ENCODE measurements around the gene FBXL7.

The FBXL7 gene

DNA sequence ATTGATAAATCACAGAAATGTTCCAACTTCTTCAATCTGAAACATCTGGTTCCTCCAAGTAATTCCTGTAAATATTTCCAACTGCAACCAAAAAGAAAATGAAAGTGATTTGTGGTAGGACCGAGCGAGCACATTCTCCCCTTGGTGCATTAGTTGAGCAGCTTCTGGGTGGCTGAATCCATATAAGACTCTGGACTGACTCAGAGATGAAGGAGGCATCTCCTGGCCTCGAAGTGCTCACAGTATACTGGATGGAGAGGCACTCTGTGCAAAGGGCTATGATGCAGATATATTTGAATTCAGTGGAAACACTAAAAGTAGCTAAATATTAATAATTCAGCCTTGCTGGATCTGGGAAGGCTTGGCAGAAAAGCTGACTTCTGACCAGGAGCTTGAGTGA is 414.7 kb downstream of the FBXL7 start:
- no peak for DNase-seq

- no peak for DNase-seq
Observed at GRCh38 chr5:15926586-15926985, 426.6 kb downstream of the FBXL7 start.

DNA sequence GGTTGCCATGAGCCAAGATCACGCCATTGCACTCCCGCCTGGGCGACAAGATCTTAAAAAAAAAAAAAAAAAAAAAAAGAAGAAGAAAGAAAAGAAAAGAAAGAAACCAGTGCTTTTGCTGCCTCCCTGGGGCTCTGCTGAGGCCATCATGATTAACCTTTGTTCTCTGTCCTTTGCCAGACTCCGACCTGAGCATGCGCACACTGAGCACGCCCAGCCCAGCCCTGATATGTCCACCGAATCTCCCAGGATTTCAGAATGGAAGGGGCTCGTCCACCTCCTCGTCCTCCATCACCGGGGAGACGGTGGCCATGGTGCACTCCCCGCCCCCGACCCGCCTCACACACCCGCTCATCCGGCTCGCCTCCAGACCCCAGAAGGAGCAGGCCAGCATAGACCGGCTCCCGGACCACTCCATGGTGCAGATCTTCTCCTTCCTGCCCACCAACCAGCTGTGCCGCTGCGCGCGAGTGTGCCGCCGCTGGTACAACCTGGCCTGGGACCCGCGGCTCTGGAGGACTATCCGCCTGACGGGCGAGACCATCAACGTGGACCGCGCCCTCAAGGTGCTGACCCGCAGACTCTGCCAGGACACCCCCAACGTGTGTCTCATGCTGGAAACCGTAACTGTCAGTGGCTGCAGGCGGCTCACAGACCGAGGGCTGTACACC is 427.9 kb downstream of the FBXL7 start:
- DNase-seq = no peak

DNA sequence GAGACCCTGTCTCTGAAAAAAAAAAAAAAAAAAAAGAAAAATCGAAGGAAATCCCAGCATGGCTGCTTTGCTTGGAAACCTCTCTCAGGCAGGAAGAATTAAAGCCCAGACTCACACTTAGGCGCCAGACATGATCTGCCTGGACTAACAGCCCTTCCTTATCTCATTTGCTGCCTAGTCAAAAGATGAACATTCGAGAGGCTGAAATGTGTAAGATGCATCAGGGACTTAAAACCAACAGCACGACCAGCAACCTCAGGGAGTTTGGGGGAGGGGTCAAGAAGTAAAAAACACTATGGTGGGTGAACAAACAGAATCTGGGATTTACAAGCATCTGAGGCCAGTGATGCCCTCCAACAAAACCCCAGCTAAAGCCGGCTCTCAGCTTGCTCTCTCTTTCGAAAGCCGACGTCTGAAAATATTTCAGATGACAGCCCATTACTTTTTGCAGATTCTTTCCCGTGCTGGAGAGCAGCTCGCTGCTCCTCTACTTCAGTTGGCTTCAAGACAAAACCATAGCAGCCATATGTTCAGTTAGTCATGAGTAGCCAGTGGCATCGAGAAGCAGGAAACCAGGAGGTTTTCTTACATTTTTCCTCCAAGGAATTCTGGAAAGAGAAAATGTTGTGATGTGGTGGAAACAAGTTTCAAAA is 429.8 kb downstream of the FBXL7 start:
- no peak for DNase-seq

DNA sequence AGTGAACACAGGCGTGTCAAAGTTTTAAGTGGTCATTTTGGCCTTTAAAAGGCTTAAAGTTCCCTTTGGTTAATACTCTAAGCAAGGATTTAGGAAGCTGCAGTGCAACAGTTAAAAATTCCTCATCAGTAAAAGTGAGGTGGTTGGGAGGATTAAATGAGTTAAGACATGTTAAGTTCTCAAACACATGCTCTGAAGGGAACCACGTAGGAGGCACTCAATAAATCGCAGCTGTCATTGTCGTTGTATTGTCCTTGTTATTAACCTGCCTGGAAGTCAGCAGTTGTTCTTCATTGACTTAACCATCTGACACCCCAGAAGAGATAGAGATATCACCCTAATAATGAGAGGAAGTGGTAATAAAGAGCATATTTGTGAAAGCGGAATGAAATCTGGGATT is 432.1 kb downstream of the FBXL7 start:
- DNase-seq = no peak

- DNase-seq = no peak
Observed at GRCh38 chr5:15933259-15934207, 433.6 kb downstream of the FBXL7 start.

DNA sequence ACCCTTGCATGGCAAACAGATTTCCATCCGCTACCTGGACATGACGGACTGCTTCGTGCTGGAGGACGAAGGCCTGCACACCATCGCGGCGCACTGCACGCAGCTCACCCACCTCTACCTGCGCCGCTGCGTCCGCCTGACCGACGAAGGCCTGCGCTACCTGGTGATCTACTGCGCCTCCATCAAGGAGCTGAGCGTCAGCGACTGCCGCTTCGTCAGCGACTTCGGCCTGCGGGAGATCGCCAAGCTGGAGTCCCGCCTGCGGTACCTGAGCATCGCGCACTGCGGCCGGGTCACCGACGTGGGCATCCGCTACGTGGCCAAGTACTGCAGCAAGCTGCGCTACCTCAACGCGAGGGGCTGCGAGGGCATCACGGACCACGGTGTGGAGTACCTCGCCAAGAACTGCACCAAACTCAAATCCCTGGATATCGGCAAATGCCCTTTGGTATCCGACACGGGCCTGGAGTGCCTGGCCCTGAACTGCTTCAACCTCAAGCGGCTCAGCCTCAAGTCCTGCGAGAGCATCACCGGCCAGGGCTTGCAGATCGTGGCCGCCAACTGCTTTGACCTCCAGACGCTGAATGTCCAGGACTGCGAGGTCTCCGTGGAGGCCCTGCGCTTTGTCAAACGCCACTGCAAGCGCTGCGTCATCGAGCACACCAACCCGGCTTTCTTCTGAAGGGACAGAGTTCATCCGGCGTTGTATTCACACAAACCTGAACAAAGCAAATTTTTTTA is 436.7 kb downstream of the FBXL7 start:
- DNase-seq = no peak

GRCh38 chr5:15937708-15938107 is 437.7 kb downstream of the FBXL7 start:
- DNase-seq = no peak

- DNase-seq = no peak
Observed at GRCh38 chr5:15938186-15938585, 438.2 kb downstream of the FBXL7 start.

DNA sequence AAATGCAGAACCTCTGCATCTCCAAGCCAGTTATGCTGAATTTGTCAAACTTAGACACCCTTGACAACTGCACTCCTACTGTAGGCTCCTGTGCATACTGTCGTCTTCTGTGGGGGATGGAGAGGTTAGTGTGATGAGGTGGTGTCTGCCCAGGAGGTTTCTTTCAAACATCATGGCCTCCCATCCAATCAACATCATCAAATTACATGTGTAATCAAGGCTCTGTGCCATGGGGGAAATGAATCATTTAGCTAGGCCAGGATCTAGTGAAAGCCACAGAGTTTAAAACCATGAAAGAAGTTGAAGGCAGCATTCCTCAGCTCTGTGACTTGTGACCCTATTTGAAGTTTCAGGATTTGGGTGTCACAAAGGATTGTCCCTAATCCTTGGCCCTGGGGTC is 439.0 kb downstream of the FBXL7 start:
- no peak for DNase-seq

DNA sequence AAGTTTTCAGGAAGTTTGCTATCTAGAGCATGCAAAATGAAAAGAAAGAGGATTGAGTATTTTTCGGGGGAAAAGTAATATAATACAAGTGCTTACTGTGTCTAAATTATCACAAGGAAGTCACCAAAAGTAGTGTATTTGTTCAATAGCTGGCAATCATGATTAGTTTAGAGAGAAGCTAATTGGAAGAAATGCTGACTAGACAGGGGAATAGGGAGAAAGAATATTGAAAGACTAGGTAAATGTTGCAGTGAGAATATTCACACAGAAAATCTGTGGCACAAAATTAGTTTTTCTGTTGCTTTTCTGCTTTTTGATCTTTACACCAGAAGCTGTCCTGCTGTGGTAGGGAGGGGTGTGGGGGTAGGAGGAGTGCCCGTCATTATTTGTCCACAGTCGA is 440.9 kb downstream of the FBXL7 start:
- no peak for DNase-seq

- DNase-seq = no peak
Observed at GRCh38 chr5:15943487-15943886, 443.5 kb downstream of the FBXL7 start.

DNA sequence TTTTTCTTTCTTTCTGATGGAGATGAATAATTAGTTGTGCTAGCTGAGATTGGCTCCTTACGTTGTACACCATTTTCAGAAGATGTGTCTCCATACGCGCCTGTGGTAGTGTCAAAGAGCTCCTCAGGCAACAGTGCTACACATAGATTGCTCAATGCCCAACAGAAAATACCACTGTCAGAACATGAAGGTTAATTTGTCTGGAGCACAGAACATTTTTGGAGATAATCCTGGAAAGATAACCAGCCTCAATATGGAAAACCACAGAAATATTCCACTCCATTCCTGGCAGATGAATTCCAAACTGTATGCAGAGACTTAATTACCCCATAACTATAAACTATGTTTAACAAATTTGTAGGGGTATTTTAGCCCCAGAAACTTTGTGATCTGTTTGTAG is 446.0 kb downstream of the FBXL7 start:
- DNase-seq = no peak

DNA sequence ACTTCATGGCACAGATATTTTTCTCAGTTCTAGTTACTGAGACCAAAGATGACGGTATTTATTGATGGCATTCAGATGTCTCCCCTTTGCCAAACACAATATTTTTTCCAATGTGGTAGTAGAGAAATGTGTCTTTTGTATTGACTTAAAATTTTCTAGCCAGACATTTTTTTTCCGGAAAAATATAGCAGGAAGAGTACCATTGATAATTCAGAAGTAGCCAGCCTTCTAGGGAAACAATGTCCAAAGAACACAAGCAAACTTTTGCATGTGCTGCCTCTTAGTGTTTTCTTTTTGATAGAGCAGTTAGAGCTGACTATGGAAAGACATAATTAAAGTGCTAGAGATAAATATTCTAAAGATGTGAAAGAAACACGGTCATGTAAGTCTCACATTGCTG is 448.2 kb downstream of the FBXL7 start:
- DNase-seq = no peak

DNA sequence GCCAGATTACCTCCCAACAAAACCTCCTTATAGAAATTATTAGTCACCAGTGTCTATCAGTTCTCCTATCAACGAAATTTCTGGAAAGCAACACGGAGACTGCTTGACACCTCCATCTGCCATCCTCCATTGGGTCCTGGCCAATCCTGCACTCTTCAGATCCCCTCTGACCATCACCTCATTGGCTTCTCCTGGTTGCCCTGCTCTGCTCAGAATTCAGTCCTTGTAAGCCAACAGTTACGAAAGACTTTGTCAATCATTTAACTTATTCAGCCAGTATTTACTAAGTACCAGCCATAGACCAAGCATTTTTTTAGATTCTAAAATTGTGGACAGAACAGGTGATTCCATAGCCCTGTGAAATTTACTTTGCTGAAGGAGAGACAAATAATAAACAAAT is 451.1 kb downstream of the FBXL7 start:
- DNase-seq = no peak

- no peak for DNase-seq
Observed at GRCh38 chr5:15951550-15951949, 451.6 kb downstream of the FBXL7 start.

GRCh38 chr5:15956622-15957021 is 456.6 kb downstream of the FBXL7 start:
- no peak for DNase-seq

DNA sequence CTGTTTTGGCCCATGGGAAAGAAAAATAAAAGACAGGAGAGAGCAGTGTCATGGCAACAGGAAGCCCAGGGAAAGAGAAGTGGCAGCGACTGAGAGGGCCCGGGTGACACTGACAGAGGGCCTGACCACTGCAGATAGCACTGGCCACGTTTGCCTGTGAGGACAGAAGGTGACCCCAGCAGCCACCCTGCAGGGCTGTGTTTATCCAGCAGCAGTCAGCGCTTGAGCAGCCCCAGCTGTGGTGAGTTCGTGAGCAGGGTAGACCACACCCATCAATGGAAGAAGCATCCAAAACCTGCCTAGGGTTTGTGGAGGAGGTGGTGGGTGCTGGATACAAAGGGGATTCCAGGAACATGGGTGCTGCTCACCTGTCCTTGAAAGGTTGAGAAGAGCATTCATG is 457.1 kb downstream of the FBXL7 start:
- DNase-seq = no peak

- no peak for DNase-seq
Observed at GRCh38 chr5:15959370-15960164, 459.6 kb downstream of the FBXL7 start.

DNA sequence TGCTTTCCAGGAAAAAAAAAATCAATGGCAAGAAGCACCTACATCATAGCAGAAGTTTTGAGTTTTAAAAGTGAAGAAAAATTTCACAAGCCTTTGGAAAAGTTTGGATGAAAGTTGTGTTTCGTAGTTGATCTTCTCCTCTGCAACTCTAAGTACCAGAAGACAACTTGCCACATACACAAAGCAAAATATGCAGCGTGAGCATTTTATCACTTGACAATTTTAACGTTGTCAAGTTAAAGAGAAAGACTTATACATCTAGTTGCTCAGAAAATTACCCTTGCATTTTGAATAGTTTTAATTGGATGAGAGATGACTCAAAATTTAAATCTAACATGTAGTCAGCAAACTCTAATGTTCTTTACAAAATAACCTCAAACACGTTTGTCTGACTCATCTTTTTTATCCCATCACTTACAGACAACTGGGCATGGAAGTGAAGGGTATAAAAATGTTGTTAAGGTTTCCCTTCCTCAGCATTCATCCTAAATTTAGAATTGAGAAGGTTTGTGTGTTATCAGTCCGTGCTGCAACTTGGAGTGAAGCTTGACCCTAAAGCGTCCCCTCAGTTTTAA is 466.2 kb downstream of the FBXL7 start:
- DNase-seq = no peak

DNA sequence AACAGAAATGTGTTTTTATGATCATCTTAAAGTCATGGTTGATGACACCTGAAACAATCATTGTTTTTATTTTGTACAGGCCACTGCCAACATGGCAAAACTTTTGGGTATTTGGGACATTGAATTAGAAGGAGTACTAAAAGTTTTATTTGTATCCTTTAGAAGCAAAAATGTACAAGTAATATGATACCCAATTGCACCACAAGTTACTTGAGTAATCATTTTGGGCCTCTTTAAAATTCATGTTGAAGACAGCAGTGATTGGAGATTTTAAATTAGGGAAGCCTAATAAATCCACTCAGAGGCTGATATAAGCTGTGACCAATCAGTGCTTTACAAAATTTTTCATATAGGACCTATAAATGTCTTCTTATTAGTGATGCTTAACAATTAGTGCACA is 466.7 kb downstream of the FBXL7 start:
- no peak for DNase-seq

DNA sequence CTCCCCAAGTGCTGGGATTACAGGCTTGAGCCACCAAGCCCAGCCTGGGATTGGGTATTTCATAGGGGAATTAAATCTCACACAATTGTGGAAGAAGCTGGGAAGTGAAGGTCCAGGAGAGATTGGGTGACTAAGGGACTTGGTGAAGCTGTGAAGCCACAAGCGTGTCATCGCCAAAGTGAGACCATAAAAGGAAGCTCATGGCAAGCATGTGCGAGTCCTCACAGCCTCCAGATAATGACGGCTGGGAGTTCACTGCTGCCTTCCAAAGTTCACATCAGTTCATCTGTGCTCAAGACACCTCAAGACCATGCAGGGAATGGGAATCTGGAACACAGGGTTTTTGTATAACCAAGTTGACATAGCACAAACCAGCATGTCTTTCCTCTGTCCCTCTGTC is 469.0 kb downstream of the FBXL7 start:
- no peak for DNase-seq
